GM18502 (cell line): ENCODE results near the gene OTX1.
"Not testable (repeated sequence)": the region's sequence is repeated elsewhere in the genome, so short reads cannot be mapped to it uniquely, and the experiment has no call there.

Experiments used
- ATAC-seq: cut with Tn5 transposase; IDR thresholded peaks from one replicate; pipeline ENCODE4 v1.9.1; 2021; ENCODE audit warnings: mild to moderate bottlenecking; ENCODE audit not compliant: unreplicated experiment, poor library complexity

The OTX1 gene

GRCh38 chr2:63058144-63058920, 7.7 kb downstream of the OTX1 start:
- no peak for ATAC-seq

- no peak for ATAC-seq
Measured at GRCh38 chr2:63058921-63059792, 8.5 kb downstream of the OTX1 start.

- ATAC-seq, result no peak
Measured at GRCh38 chr2:63059793-63060471, 9.3 kb downstream of the OTX1 start.

GRCh38 chr2:63060472-63060991, 9.9 kb downstream of the OTX1 start:
- ATAC-seq, result no peak

- ATAC-seq, result no peak
Measured at GRCh38 chr2:63064197-63064596, 13.6 kb downstream of the OTX1 start.

- no peak for ATAC-seq
Measured at GRCh38 chr2:63064661-63065060, 14.0 kb downstream of the OTX1 start.

- ATAC-seq, result no peak
Measured at GRCh38 chr2:63066265-63066664, 15.6 kb downstream of the OTX1 start.

- ATAC-seq, result no peak
Measured at GRCh38 chr2:63066838-63067237, 16.2 kb downstream of the OTX1 start.

- ATAC-seq, result no peak
Measured at GRCh38 chr2:63071664-63072063, 21.0 kb downstream of the OTX1 start.

GRCh38 chr2:63073994-63074393, 23.4 kb downstream of the OTX1 start:
- no peak for ATAC-seq

GRCh38 chr2:63074399-63074798, 23.8 kb downstream of the OTX1 start:
- not testable (repeated sequence) for ATAC-seq

- no peak for ATAC-seq
Measured at GRCh38 chr2:63078852-63079606, 28.4 kb downstream of the OTX1 start.

GRCh38 chr2:63081404-63081803, 30.8 kb downstream of the OTX1 start:
- ATAC-seq, result no peak

- ATAC-seq, result no peak
Measured at GRCh38 chr2:63086687-63087086, 36.1 kb downstream of the OTX1 start.

- ATAC-seq, result no peak
Measured at GRCh38 chr2:63092401-63092800, 41.8 kb downstream of the OTX1 start.

- no peak for ATAC-seq
Measured at GRCh38 chr2:63092857-63093256, 42.2 kb downstream of the OTX1 start.

- no peak for ATAC-seq
Measured at GRCh38 chr2:63093502-63093901, 42.9 kb downstream of the OTX1 start.

GRCh38 chr2:63096491-63096890, 45.9 kb downstream of the OTX1 start:
- no peak for ATAC-seq

GRCh38 chr2:63099032-63099431, 48.4 kb downstream of the OTX1 start:
- ATAC-seq, result no peak

GRCh38 chr2:63101954-63102353, 51.3 kb downstream of the OTX1 start:
- ATAC-seq, result no peak
